ENCODE measurements around the gene MRPS7. TPM values are rescaled to one million over a fixed set of nuclear protein-coding genes. Genes with fewer than 3 reads are reported as not detected.

MRPS7 gene
- total and polyA plus RNA-seq, 2 donors (not counting 3 experiments of a cell fraction or from before 2014, with no cell fraction given): 79.8 to 82.8 TPM

- ChIA-PET CTCF (interaction anchor here (0.7 kb wide), 1 partner anchor 26 kb away, joined by 3 read pairs; no protein-coding TSS in a partner anchor), POLR2A (interaction anchor here (0.5 to 1.1 kb wide), 2 partner anchors 23 to 127 kb away, joined by 3 to 4 read pairs; partner anchors contain the start of gene SLC25A19)
- dilution Hi-C loops (cut with MboI; ENCODE audit: extremely low pct_ligation_motif_present, low sequenced_read_pairs) (no loop called here), intact Hi-C loops (cut with micrococcal nuclease) (loop anchor here (1.0 kb wide), 1 partner anchor 23 kb away; the partner anchor contains the start of gene SLC25A19)
- H3K79me2 ChIP-seq (ENCODE audit: control insufficient read depth, insufficient read depth, low read length): peaks cover 18% of the 10 kb centered on the region
- no peaks in the 10 kb centered on the region for H3K9me3 ChIP-seq (replicated peaks; ENCODE audit: control insufficient read depth, insufficient read depth, low read length)
- DNase-seq (ENCODE audit: low read depth, low spot score) (peak; percentile 37), FAIRE-seq (peak; percentile 73)
- H3K9ac ChIP-seq (replicated peaks; ENCODE audit: extremely low read depth, insufficient read depth, low read length): no peak overlapping the region
- H3K9me1 ChIP-seq (replicated peaks; ENCODE audit: control insufficient read depth, extremely low read depth, insufficient read depth, low read length): no peaks in the 10 kb centered on the region
- H3K4me2 ChIP-seq (ENCODE audit: insufficient read depth, low read length): peak overlapping the region; percentile 26
- peaks cover 3 to 13% of the 10 kb centered on the region in 2 experiments for H3K36me3 ChIP-seq (ENCODE audit: control insufficient read depth in 2 of 2, extremely low read depth in 1 of 2, insufficient read depth in 2 of 2, low read length in 2 of 2)
- H4K20me1 ChIP-seq (replicated peaks; ENCODE audit: control insufficient read depth, extremely low read depth, insufficient read depth, low read length): no peaks in the 10 kb centered on the region
- BruUV-seq (replicated peaks): no TSS peak
- H2AFZ ChIP-seq (ENCODE audit: low read depth, low read length): no peak overlapping the region
- H3K4me3 ChIP-seq (replicated peaks in 1 of 3; ENCODE audit: insufficient read depth in 1 of 3, low read depth in 1 of 3, low read length in 3 of 3): no peak overlapping the region
- H3K4me1 ChIP-seq (ENCODE audit: control insufficient read depth, extremely low read depth, insufficient read depth, low read length): peaks cover 46% of the 10 kb centered on the region
- TF ChIP-seq MYC (IDR thresholded peaks at IDR 0.05; ENCODE audit: low read depth, low read length): no peak
- TF ChIP-seq POLR2AphosphoS5 (IDR thresholded peaks at IDR 0.05; ENCODE audit: insufficient read depth, low read depth, low read length): no peak
- TF ChIP-seq GATA2 (IDR thresholded peaks at IDR 0.05; ENCODE audit: insufficient read depth, insufficient read length, low read depth, low read length): no peak
- TF ChIP-seq FOS (IDR thresholded peaks at IDR 0.05; ENCODE audit: borderline replicate concordance, insufficient read depth, low read length): no peak
- no peak for TF ChIP-seq MAX (IDR thresholded peaks at IDR 0.05; ENCODE audit: insufficient read depth, insufficient read length)
- no peak for TF ChIP-seq POLR2A (IDR thresholded peaks at IDR 0.05; ENCODE audit: low read depth, low read length)
- TF ChIP-seq EZH2 (IDR thresholded peaks at IDR 0.05; ENCODE audit: borderline replicate concordance, low read depth, low read length, severe bottlenecking): no peak
- no peak for TF ChIP-seq JUN (IDR thresholded peaks at IDR 0.05; ENCODE audit: borderline replicate concordance, insufficient read depth, insufficient read length, low read depth)
- no peak for TF ChIP-seq CTCF (IDR thresholded peaks at IDR 0.05; ENCODE audit: extremely low read depth in 1 of 2, insufficient read depth in 1 of 2, low read depth in 1 of 2, low read length in 2 of 2)
- no peaks in the 10 kb centered on the region for H3K27me3 ChIP-seq (ENCODE audit: control insufficient read depth in 2 of 2, insufficient read depth in 2 of 2, low read length in 2 of 2)
- H3K27ac ChIP-seq (ENCODE audit: insufficient read depth, low read depth, low read length): peak overlapping the region; percentile 80
These were observed 4.9 kb downstream of the MRPS7 start for GRCh38 chr17:75266316-75267152.

Data from endothelial cell of umbilical vein (primary cell).